Hypothalamus (tissue), 51 donors: ENCODE results near the gene GGTA1.

Source experiments
- DNase-seq, 51 donors: peaks; one replicate each; lab custom pipeline; 2025; lab: John Stamatoyannopoulos, UW

The GGTA1 gene

GRCh38 chr9:121503444-121503843, 3.8 kb upstream of the GGTA1 start:
- no peak for DNase-seq

GRCh38 chr9:121500165-121500478, 478 bp upstream of the GGTA1 start:
- DNase-seq: no peak

- no peak for DNase-seq
Observed at GRCh38 chr9:121499177-121499426, 542 bp downstream of the GGTA1 start.

- DNase-seq: peak in 2 of 51 donors; percentile 30 to 32
Observed at GRCh38 chr9:121498487-121499176, 1.0 kb downstream of the GGTA1 start.

GRCh38 chr9:121498150-121498486, 1.5 kb downstream of the GGTA1 start:
- DNase-seq: peak in 16 of 51 donors; percentile 20 to 58 (median 34)

- DNase-seq: no peak
Observed at GRCh38 chr9:121495976-121496375, 3.7 kb downstream of the GGTA1 start.

- DNase-seq: peak in 1 of 51 donors; percentile 16
Observed at GRCh38 chr9:121494192-121494591, 5.5 kb downstream of the GGTA1 start.

GRCh38 chr9:121491111-121491510, 8.5 kb downstream of the GGTA1 start:
- DNase-seq: no peak

GRCh38 chr9:121489344-121489743, 10.3 kb downstream of the GGTA1 start:
- no peak for DNase-seq

GRCh38 chr9:121486043-121486442, 13.6 kb downstream of the GGTA1 start:
- DNase-seq: no peak

- peak in 2 of 51 donors; percentile 24 to 28 for DNase-seq
Observed at GRCh38 chr9:121485623-121486022, 14.0 kb downstream of the GGTA1 start.

- DNase-seq: peak in 5 of 51 donors; percentile 14 to 50 (median 22)
Observed at GRCh38 chr9:121484651-121485446, 14.8 kb downstream of the GGTA1 start.

GRCh38 chr9:121483473-121484031, 16.1 kb downstream of the GGTA1 start:
- no peak for DNase-seq

GRCh38 chr9:121483049-121483448, 16.6 kb downstream of the GGTA1 start:
- peak in 5 of 51 donors; percentile 10 to 50 (median 20) for DNase-seq

- no peak for DNase-seq
Observed at GRCh38 chr9:121478816-121479676, 20.6 kb downstream of the GGTA1 start.

GRCh38 chr9:121476156-121476555, 23.5 kb downstream of the GGTA1 start:
- no peak for DNase-seq

- no peak for DNase-seq
Observed at GRCh38 chr9:121474231-121474947, 25.3 kb downstream of the GGTA1 start.

GRCh38 chr9:121473229-121473628, 26.4 kb downstream of the GGTA1 start:
- no peak for DNase-seq

GRCh38 chr9:121472446-121472845, 27.2 kb downstream of the GGTA1 start:
- no peak for DNase-seq

- DNase-seq: no peak
Observed at GRCh38 chr9:121466142-121466541, 33.5 kb downstream of the GGTA1 start.

- DNase-seq: no peak
Observed at GRCh38 chr9:121464968-121465367, 34.7 kb downstream of the GGTA1 start.
